Measurements from ENCODE around the gene DROSHA.

DNA sequence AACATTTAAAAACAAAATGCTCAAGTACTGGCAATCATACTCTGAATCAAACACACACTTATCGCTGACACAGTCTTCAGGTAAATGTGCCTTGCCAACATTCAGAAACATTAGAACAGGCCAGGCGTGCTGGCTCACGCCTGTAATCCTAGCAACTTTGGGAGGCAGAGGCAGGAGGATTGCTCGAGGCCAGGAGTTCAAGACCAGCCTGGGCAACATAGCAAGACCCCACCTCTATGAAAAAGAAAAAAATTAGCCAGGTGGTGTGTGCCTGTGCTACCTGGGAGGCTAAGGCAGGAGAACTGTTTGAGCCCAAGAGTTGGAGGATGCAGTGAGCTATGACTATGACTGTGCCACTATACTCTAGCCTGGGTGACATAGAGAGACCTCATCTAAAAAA lies 20.6 kb downstream of the DROSHA start:
- no peak for TF ChIP-seq POLR2A (IDR thresholded peaks at IDR 0.05)
- no peak for TF ChIP-seq POLR2AphosphoS5 (IDR thresholded peaks at IDR 0.05)

All from breast epithelium (tissue), 3 donors.